IMR-90 (cell line): ENCODE results near the gene RNF123. TPM values are rescaled to one million over a fixed set of nuclear protein-coding genes. Genes with fewer than 3 reads are reported as not detected.

Experiments used
- ATAC-seq: fragments of 200-7000 bp; cut with Tn5 transposase; 2 replicates; pipeline ENCODE4 v1.9.1; 2020; ENCODE audit warnings: low read depth, mild to moderate bottlenecking, moderate library complexity
- BruUV-seq: library from RNA; stranded (reverse); fragments of 400-500 nt; replicated peaks from 2 replicates; lab custom pipeline; 2021; lab: Mats Ljungman, UMichigan
- CTCF ChIA-PET: fragments of 300-600 bp; formaldehyde crosslinking; extraction: SDS; loops from one replicate; lab custom pipeline; 2021; ENCODE audit warnings: antibody characterized with exemption; lab: Yijun Ruan, JAX
- POLR2A ChIA-PET: fragments of 300-600 bp; sonication (Branson Sonifier 250); formaldehyde crosslinking; loops from one replicate; lab custom pipeline; 2022; ENCODE audit warnings: antibody characterized with exemption; ENCODE audit not compliant: unreplicated experiment; lab: Charles Lee
- DNase-seq: peaks from one replicate; pipeline ENCODE4 v3.0.0; 2013
- H2AFZ ChIP-seq: replicated peaks from 2 replicates; pipeline ENCODE3; 2013; ENCODE audit warnings: low read length, mild to moderate bottlenecking; ENCODE audit not compliant: poor library complexity
- H2AK5ac ChIP-seq: 2 replicates; pipeline ENCODE4 v1.6.1; 2013; ENCODE audit warnings: low read depth, low read length, inconsistent platforms
- H2AK9ac ChIP-seq: replicated peaks from 2 replicates; pipeline ENCODE3; 2013; ENCODE audit warnings: mild to moderate bottlenecking, low read depth, low read length, moderate library complexity; ENCODE audit not compliant: poor library complexity
- H2BK120ac ChIP-seq: 2 replicates; pipeline ENCODE4 v1.6.1; 2013; ENCODE audit warnings: low read depth, low read length, inconsistent platforms
- H2BK15ac ChIP-seq: 3 replicates; pipeline ENCODE4 v1.6.1; 2013; ENCODE audit warnings: low read depth, low read length, inconsistent platforms
- H2BK20ac ChIP-seq: 2 replicates; pipeline ENCODE4 v1.6.1; 2013; ENCODE audit warnings: low read depth, mild to moderate bottlenecking, inconsistent platforms, low read length, moderate library complexity
- H2BK5ac ChIP-seq: 2 replicates; pipeline ENCODE4 v1.6.1; 2013; ENCODE audit warnings: mild to moderate bottlenecking, low read depth, low read length, inconsistent platforms; ENCODE audit not compliant: poor library complexity, severe bottlenecking
- H3K14ac ChIP-seq: replicated peaks from 2 replicates; pipeline ENCODE4 v1.6.1; 2013; ENCODE audit warnings: low read depth, low read length, inconsistent platforms
- H3K18ac ChIP-seq: 2 replicates; pipeline ENCODE4 v1.6.1; 2013; ENCODE audit warnings: low read depth, low read length, control low read depth
- H3K23ac ChIP-seq: 2 replicates; pipeline ENCODE4 v1.6.1; 2013; ENCODE audit warnings: low read depth, low read length, inconsistent platforms
- H3K27ac ChIP-seq: 2 replicates; pipeline ENCODE4 v1.5.1; 2013; ENCODE audit warnings: mild to moderate bottlenecking, control low read depth, low read length; ENCODE audit not compliant: insufficient read depth
- H3K27me3 ChIP-seq: 2 replicates; pipeline ENCODE4 v1.6.1; 2013; ENCODE audit warnings: low read length; ENCODE audit not compliant: control insufficient read depth, insufficient read depth
- H3K36me3 ChIP-seq: 2 replicates; pipeline ENCODE4 v1.6.1; 2013; ENCODE audit warnings: low read length, mixed read lengths; ENCODE audit not compliant: control insufficient read depth, insufficient read depth
- H3K4ac ChIP-seq: 2 replicates; pipeline ENCODE4 v1.6.1; 2013; ENCODE audit warnings: low read depth, low read length, inconsistent platforms
- H3K4me1 ChIP-seq: 2 replicates; pipeline ENCODE4 v1.6.1; 2013; ENCODE audit warnings: low read length, mixed read lengths; ENCODE audit not compliant: control insufficient read depth, insufficient read depth
- H3K4me2 ChIP-seq: 2 replicates; pipeline ENCODE4 v1.6.1; 2013; ENCODE audit warnings: low read depth, mild to moderate bottlenecking, control low read depth, low read length, moderate library complexity
- H3K4me3 ChIP-seq: 2 replicates; pipeline ENCODE4 v1.5.1; 2013; ENCODE audit warnings: low read depth, mild to moderate bottlenecking, control low read depth, low read length, moderate library complexity; ENCODE audit not compliant: insufficient read depth
- H3K56ac ChIP-seq: 2 replicates; pipeline ENCODE4 v1.6.1; 2013; ENCODE audit warnings: low read length, inconsistent platforms; ENCODE audit not compliant: insufficient read depth; ENCODE audit errors: extremely low read depth
- H3K79me1 ChIP-seq, 2 experiments: 2 replicates each; pipeline ENCODE4 v1.6.1; 2013; ENCODE audit warnings: low read length in 2 of 2, inconsistent platforms in 1 of 2, low read depth in 1 of 2
- H3K9ac ChIP-seq: 2 replicates; pipeline ENCODE4 v1.6.1; 2013; ENCODE audit warnings: low read depth, low read length, control low read depth
- H3K9me1 ChIP-seq: 2 replicates; pipeline ENCODE4 v1.6.1; 2013; ENCODE audit warnings: low read length, inconsistent platforms; ENCODE audit not compliant: insufficient read depth
- H3K9me3 ChIP-seq: 2 replicates; pipeline ENCODE4 v1.6.1; 2013; ENCODE audit warnings: low read length; ENCODE audit not compliant: control insufficient read depth, insufficient read depth
- H4K20me1 ChIP-seq: 2 replicates; pipeline ENCODE4 v1.6.1; 2013; ENCODE audit warnings: low read length, inconsistent platforms; ENCODE audit not compliant: insufficient read depth
- H4K5ac ChIP-seq: 2 replicates; pipeline ENCODE4 v1.6.1; 2013; ENCODE audit warnings: mild to moderate bottlenecking, low read depth, low read length, control low read depth
- H4K8ac ChIP-seq, 2 experiments: 2 replicates each; pipeline ENCODE4 v1.6.1; 2013; ENCODE audit warnings: low read depth in 2 of 2, low read length in 2 of 2, control low read depth in 1 of 2, inconsistent platforms in 1 of 2
- H4K91ac ChIP-seq: 2 replicates; pipeline ENCODE4 v1.6.1; 2013; ENCODE audit warnings: low read depth, low read length, inconsistent platforms; ENCODE audit not compliant: insufficient read depth
- BHLHE40 ChIP-seq: fragments of 150-350 bp; IDR thresholded peaks from 2 replicates; pipeline ENCODE4 v1.6.1; 2016; ENCODE audit warnings: mild to moderate bottlenecking, low read depth, low read length
- CHD1 ChIP-seq: IDR thresholded peaks from 2 replicates; pipeline ENCODE4 v1.6.1; 2012; ENCODE audit warnings: low read depth, low read length, improper control_type of control experiment
- ELK1 ChIP-seq: fragments of 150-350 bp; IDR thresholded peaks from 2 replicates; pipeline ENCODE4 v1.6.1; 2016; ENCODE audit warnings: low read depth, mild to moderate bottlenecking, low read length, moderate library complexity, borderline replicate concordance
- MAZ ChIP-seq: IDR thresholded peaks from 2 replicates; pipeline ENCODE4 v1.6.1; 2012; ENCODE audit warnings: low read depth, mild to moderate bottlenecking, low read length, improper control_type of control experiment, moderate library complexity, borderline replicate concordance
- MXI1 ChIP-seq: IDR thresholded peaks from 2 replicates; pipeline ENCODE4 v1.6.1; 2012; ENCODE audit warnings: low read depth, mild to moderate bottlenecking, low read length, moderate library complexity, borderline replicate concordance
- NFE2L2 ChIP-seq: fragments of 150-350 bp; IDR thresholded peaks from 2 replicates; pipeline ENCODE4 v1.6.1; 2016; ENCODE audit warnings: low read depth, mild to moderate bottlenecking, low read length
- POLR2A ChIP-seq: IDR thresholded peaks from 2 replicates; pipeline ENCODE4 v1.6.1; 2012; ENCODE audit warnings: mild to moderate bottlenecking, low read depth, low read length
- RAD21 ChIP-seq: IDR thresholded peaks from 2 replicates; pipeline ENCODE4 v1.6.1; 2012; ENCODE audit warnings: low read length, improper control_type of control experiment
- RCOR1 ChIP-seq: IDR thresholded peaks from 2 replicates; pipeline ENCODE4 v1.6.1; 2012; ENCODE audit warnings: mild to moderate bottlenecking, low read length, improper control_type of control experiment; ENCODE audit not compliant: insufficient replicate concordance
- RFX5 ChIP-seq: IDR thresholded peaks from 2 replicates; pipeline ENCODE4 v1.8.0; 2012; ENCODE audit warnings: low read depth, mild to moderate bottlenecking, low read length, moderate library complexity
- SMC3 ChIP-seq: fragments of 150-350 bp; IDR thresholded peaks from 2 replicates; pipeline ENCODE4 v1.6.1; 2016; ENCODE audit warnings: low read depth, mild to moderate bottlenecking, antibody characterized with exemption, low read length, moderate library complexity
- WGBS, 2 experiments: methylation state at CpG; one replicate each; pipeline versions ENCODE4 v1.1.5 to v1.1.7; 2013; ENCODE audit warnings: missing lambda C conversion rate in 2 of 2; ENCODE audit not compliant: insufficient read length in 1 of 2; ENCODE audit errors: extremely low coverage in 2 of 2; 5-methylcytosine and 5-hydroxymethylcytosine counted together
- dilution Hi-C: fragments of 300-500 bp; cut with HindIII; formaldehyde crosslinking; loops from one replicate; pipeline ENCODE4 v1.14.3; 2018; ENCODE audit warnings: low sequenced_read_pairs; ENCODE audit not compliant: unreplicated experiment
- in situ Hi-C: fragments of 300-500 bp; cut with MboI; formaldehyde crosslinking; loops from 3 replicates; pipeline ENCODE4 v1.14.3; 2019; ENCODE audit warnings: low sequenced_read_pairs, inconsistent platforms, mixed read lengths
- intact Hi-C: fragments of 100-400 bp; cut with micrococcal nuclease; formaldehyde crosslinking; loops from 2 replicates; pipeline ENCODE4 v1.10.0; 2022
- polyA plus RNA-seq, 3 experiments: library from polyadenylated mRNA; depleted of rRNA; stranded (reverse); fragments of >200 nt; gene quantifications; 2 replicates each; pipeline ENCODE4 v1.2.3, GENCODE V29; 2012; ENCODE audit warnings: low replicate concordance in 1 of 3
- total RNA-seq: library from RNA; depleted of rRNA; stranded (reverse); fragments of >200 nt; gene quantifications from 2 replicates; pipeline ENCODE4 v1.2.3, GENCODE V29; 2012

Gene RNF123
- total and polyA plus RNA-seq, 2 of the 4 experiments (the other 2 are of a cell fraction), result 13.4 to 37.7 TPM

DNA sequence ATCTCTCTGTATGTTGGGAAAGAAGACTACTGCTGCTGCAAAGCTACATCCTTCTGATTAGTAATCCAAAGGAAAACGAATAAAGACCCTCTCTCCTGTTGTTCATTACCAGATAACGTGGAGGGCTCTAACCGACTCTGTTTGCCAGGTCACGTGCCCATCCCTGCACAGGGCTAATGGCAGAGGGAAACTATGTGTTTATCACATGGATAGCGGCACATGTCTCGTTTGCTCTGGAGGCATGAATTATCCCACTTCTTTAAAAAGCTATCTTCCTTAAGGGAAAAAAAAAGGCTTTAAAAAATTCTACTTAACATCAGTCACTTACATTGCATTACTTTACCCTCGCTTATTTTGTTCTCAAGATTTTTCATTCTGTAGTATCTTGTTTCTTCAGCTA lies 48.1 kb upstream of the RNF123 start:
- no peak overlapping the region for H2BK5ac ChIP-seq
- H4K5ac ChIP-seq, result no peak overlapping the region
- H2AK9ac ChIP-seq, result no peak overlapping the region
- H2AFZ ChIP-seq, result no peak overlapping the region
- DNase-seq (no peak), ATAC-seq (no peak)
- WGBS, 2 experiments, result no CpG with 5 or more reads among the region's 7 CpGs
- in situ Hi-C loops, result no loop called here
- no peak for TF ChIP-seq POLR2A
- no peak for TF ChIP-seq RCOR1
- no peak for TF ChIP-seq MAZ
- TF ChIP-seq MXI1, result no peak
- no peak for TF ChIP-seq CHD1
- TF ChIP-seq BHLHE40, result no peak
- no peak for TF ChIP-seq NFE2L2
- no peak for TF ChIP-seq RFX5
- TF ChIP-seq ELK1, result no peak
- no peak for TF ChIP-seq RAD21
- TF ChIP-seq SMC3, result no peak
- no peak overlapping the region for H2BK120ac ChIP-seq
- no peak overlapping the region for H2BK15ac ChIP-seq
- CTCF ChIA-PET, result no interaction called here
- POLR2A ChIA-PET, result no interaction called here
- no peaks in the 10 kb centered on the region for H3K9me1 ChIP-seq
- no peak overlapping the region for H3K4me3 ChIP-seq
- H3K27me3 ChIP-seq, result peaks cover 41% of the 10 kb centered on the region
- H4K8ac ChIP-seq, result no peak overlapping the region
- H3K18ac ChIP-seq, result no peak overlapping the region
- H4K20me1 ChIP-seq, result no peaks in the 10 kb centered on the region
- no peaks in the 10 kb centered on the region for H3K36me3 ChIP-seq
- no peak overlapping the region for H3K4ac ChIP-seq
- dilution Hi-C loops, result no loop called here
- H2AK5ac ChIP-seq, result no peak overlapping the region
- peaks cover 3% of the 10 kb centered on the region; the same call in 1 of the 2 replicates for H3K4me1 ChIP-seq
- no peak overlapping the region for H3K27ac ChIP-seq
- H3K9me3 ChIP-seq, result no peaks in the 10 kb centered on the region
- H2BK20ac ChIP-seq, result no peak overlapping the region
- H3K9ac ChIP-seq, result no peak overlapping the region
- no TSS peak for BruUV-seq
- intact Hi-C loops, result no loop called here
- no peak overlapping the region for H4K91ac ChIP-seq
- no peak overlapping the region for H3K14ac ChIP-seq
- no peak overlapping the region for H3K4me2 ChIP-seq
- no peak overlapping the region for H3K56ac ChIP-seq
- no peak overlapping the region for H3K23ac ChIP-seq
- H3K79me1 ChIP-seq, result no peaks in the 10 kb centered on the region
